HEK293 (cell line): ENCODE results near the gene MAN1C1.

Experiments used
- GLI2 ChIP-seq: fragments of 450-650 bp; formaldehyde crosslinking; IDR thresholded peaks from 2 replicates; pipeline ENCODE4; 2017; ENCODE audit warnings: missing biosample characterization, missing genetic modification characterization, low read depth, borderline replicate concordance
- GLI4 ChIP-seq: fragments of 450-650 bp; formaldehyde crosslinking; IDR thresholded peaks from 2 replicates; pipeline ENCODE4 v1.5.1; 2016; ENCODE audit warnings: missing biosample characterization, missing genetic modification characterization
- HOXD13 ChIP-seq: sonication (generic); formaldehyde crosslinking; IDR thresholded peaks from 2 replicates; pipeline ENCODE4 v1.8.0; 2022; ENCODE audit warnings: missing genetic modification reagents, borderline replicate concordance
- KLF9 ChIP-seq: fragments of 450-650 bp; formaldehyde crosslinking; IDR thresholded peaks from 2 replicates; pipeline ENCODE4 v1.5.1; 2016; ENCODE audit warnings: missing biosample characterization, missing genetic modification characterization, low read depth
- SP7 ChIP-seq: fragments of 450-650 bp; formaldehyde crosslinking; IDR thresholded peaks from 2 replicates; pipeline ENCODE4 v1.5.1; 2016; ENCODE audit warnings: missing biosample characterization, missing genetic modification characterization
- ZNF121 ChIP-seq: fragments of 450-650 bp; formaldehyde crosslinking; IDR thresholded peaks from 2 replicates; pipeline ENCODE4 v1.5.1; 2016; ENCODE audit warnings: missing biosample characterization, missing genetic modification characterization
- ZNF132 ChIP-seq: fragments of 450-650 bp; formaldehyde crosslinking; IDR thresholded peaks from 2 replicates; pipeline ENCODE4 v1.5.1; 2017; ENCODE audit warnings: missing biosample characterization, missing genetic modification characterization, borderline replicate concordance
- ZNF274 ChIP-seq, 2 experiments: fragments of 200-500 bp in 1 of 2; fragments of 450-650 bp in 1 of 2; sonication (Bioruptor generic) in 1 of 2; formaldehyde crosslinking in 1 of 2; IDR thresholded peaks; 2 replicates each; pipeline versions ENCODE4 v1.5.1 to v1.6.1; 2014 to 2016; ENCODE audit warnings: borderline replicate concordance in 1 of 2, inconsistent platforms in 1 of 2, low read length in 1 of 2, missing biosample characterization in 1 of 2, missing genetic modification characterization in 1 of 2
- ZNF335 ChIP-seq: fragments of 450-650 bp; formaldehyde crosslinking; conservative IDR thresholded peaks from 2 replicates; pipeline ENCODE4 v1.5.1; 2016; ENCODE audit warnings: missing biosample characterization, missing genetic modification characterization
- ZNF350 ChIP-seq: fragments of 450-650 bp; formaldehyde crosslinking; IDR thresholded peaks from 2 replicates; pipeline ENCODE4 v1.5.0; 2017; ENCODE audit warnings: missing biosample characterization, mild to moderate bottlenecking, missing genetic modification characterization
- ZNF366 ChIP-seq: fragments of 450-650 bp; formaldehyde crosslinking; conservative IDR thresholded peaks from 2 replicates; pipeline ENCODE4 v1.5.1; 2016; ENCODE audit warnings: missing biosample characterization, missing genetic modification characterization
- ZNF473 ChIP-seq: fragments of 450-650 bp; formaldehyde crosslinking; IDR thresholded peaks from 2 replicates; pipeline ENCODE4 v1.5.1; 2017; ENCODE audit warnings: missing biosample characterization, missing genetic modification characterization
- ZNF521 ChIP-seq: fragments of 450-650 bp; formaldehyde crosslinking; IDR thresholded peaks from 2 replicates; pipeline ENCODE4 v1.5.1; 2017; ENCODE audit warnings: missing biosample characterization, mild to moderate bottlenecking, missing genetic modification characterization
- ZNF600 ChIP-seq: fragments of 450-650 bp; formaldehyde crosslinking; IDR thresholded peaks from 2 replicates; pipeline ENCODE4 v1.5.1; 2016; ENCODE audit warnings: missing biosample characterization, missing genetic modification characterization
- ZNF658 ChIP-seq: fragments of 450-650 bp; formaldehyde crosslinking; IDR thresholded peaks from 2 replicates; pipeline ENCODE4; 2016; ENCODE audit warnings: missing biosample characterization, missing genetic modification characterization
- ZNF670 ChIP-seq: fragments of 450-650 bp; formaldehyde crosslinking; IDR thresholded peaks from 2 replicates; pipeline ENCODE4 v1.5.1; 2016; ENCODE audit warnings: missing biosample characterization, missing genetic modification characterization, low read depth
- ZNF768 ChIP-seq: fragments of 450-650 bp; formaldehyde crosslinking; IDR thresholded peaks from 2 replicates; pipeline ENCODE4 v1.5.1; 2018; ENCODE audit warnings: missing biosample characterization, mild to moderate bottlenecking, missing genetic modification characterization
- ZSCAN16 ChIP-seq: fragments of 450-650 bp; formaldehyde crosslinking; IDR thresholded peaks from 2 replicates; pipeline ENCODE4 v1.5.1; 2016; ENCODE audit warnings: missing biosample characterization, missing genetic modification characterization
- ZXDB ChIP-seq: fragments of 450-650 bp; formaldehyde crosslinking; IDR thresholded peaks from 2 replicates; pipeline ENCODE4 v1.5.1; 2016; ENCODE audit warnings: missing biosample characterization, missing genetic modification characterization
- TF ChIP-seq, protein P1 (sequence below): fragments of 450-650 bp; formaldehyde crosslinking; optimal IDR thresholded peaks from 2 replicates; pipeline ENCODE3; 2016; ENCODE audit warnings: missing biosample characterization, mild to moderate bottlenecking, missing genetic modification characterization
- TF ChIP-seq, protein P2 (sequence below): fragments of 450-650 bp; formaldehyde crosslinking; IDR thresholded peaks from 2 replicates; pipeline ENCODE4 v1.5.1; 2016; ENCODE audit warnings: missing biosample characterization, missing genetic modification characterization
- TF ChIP-seq, protein P3 (sequence below): fragments of 450-650 bp; formaldehyde crosslinking; IDR thresholded peaks from 2 replicates; pipeline ENCODE4 v1.5.1; 2016; ENCODE audit warnings: missing biosample characterization, missing genetic modification characterization
- TF ChIP-seq, protein P4 (sequence below): fragments of 450-650 bp; formaldehyde crosslinking; IDR thresholded peaks from 2 replicates; pipeline ENCODE4 v1.5.1; 2017; ENCODE audit warnings: missing biosample characterization, missing genetic modification characterization
- TF ChIP-seq, protein P5 (sequence below): fragments of 450-650 bp; formaldehyde crosslinking; IDR thresholded peaks from 2 replicates; pipeline ENCODE4 v1.5.1; 2017; ENCODE audit warnings: missing biosample characterization, missing genetic modification characterization
- TF ChIP-seq, protein P6 (sequence below): fragments of 450-650 bp; formaldehyde crosslinking; IDR thresholded peaks from 2 replicates; pipeline ENCODE4 v1.5.1; 2016; ENCODE audit warnings: missing biosample characterization, missing genetic modification characterization
- TF ChIP-seq, protein P7 (sequence below): fragments of 450-650 bp; IDR thresholded peaks from 2 replicates; pipeline ENCODE4 v1.5.1; 2018; ENCODE audit warnings: missing biosample characterization, missing genetic modification characterization

MAN1C1 gene

DNA sequence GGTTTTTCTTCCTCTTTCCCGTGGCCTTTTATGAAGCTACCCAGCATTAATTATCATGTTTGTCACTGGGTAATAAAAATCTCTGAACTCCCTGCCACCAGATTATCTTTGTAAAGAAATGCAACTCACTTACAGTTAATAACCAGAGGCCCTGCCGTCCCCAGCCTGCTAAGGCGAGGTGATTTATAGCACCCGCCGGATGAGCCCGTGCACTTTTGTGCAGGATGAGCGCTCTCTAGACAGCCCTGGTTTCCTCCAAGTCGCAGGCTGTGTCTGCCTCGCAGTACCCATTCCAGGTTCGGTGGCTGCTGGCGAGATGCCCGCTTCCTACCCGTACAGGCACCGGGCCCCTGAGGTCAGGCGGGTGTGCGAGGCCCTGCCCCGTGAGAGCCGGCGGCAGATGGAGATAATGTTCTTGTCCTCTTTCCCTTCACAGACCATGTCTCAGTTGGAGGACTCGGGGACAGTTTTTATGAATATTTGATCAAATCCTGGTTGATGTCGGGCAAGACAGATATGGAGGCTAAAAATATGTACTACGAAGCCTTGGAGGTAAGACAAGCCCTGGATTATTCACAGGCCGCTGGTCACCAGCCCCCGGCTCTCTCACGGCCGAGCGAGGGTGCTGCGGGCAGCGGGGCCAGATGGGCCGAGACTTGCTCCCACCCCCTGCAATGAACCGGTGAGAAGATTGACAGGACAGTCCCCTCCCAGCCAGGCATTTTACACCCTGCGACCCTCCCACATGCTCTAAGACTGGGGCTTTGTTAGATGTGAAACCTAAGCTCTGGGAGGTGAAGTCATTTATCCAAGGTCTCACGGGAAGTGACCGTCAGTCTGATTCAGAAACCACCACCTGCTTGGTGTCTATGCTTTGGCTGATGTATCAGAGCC is 154.9 kb downstream of the MAN1C1 start (continued):
- TF ChIP-seq ZNF768: no peak
- no peak for TF ChIP-seq ZNF521
- TF ChIP-seq, protein P1, sequence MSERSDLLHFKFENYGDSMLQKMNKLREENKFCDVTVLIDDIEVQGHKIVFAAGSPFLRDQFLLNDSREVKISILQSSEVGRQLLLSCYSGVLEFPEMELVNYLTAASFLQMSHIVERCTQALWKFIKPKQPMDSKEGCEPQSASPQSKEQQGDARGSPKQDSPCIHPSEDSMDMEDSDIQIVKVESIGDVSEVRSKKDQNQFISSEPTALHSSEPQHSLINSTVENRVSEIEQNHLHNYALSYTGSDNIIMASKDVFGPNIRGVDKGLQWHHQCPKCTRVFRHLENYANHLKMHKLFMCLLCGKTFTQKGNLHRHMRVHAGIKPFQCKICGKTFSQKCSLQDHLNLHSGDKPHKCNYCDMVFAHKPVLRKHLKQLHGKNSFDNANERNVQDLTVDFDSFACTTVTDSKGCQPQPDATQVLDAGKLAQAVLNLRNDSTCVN (tag by site-specific recombination): peak; percentile 22
- TF ChIP-seq, protein P2, sequence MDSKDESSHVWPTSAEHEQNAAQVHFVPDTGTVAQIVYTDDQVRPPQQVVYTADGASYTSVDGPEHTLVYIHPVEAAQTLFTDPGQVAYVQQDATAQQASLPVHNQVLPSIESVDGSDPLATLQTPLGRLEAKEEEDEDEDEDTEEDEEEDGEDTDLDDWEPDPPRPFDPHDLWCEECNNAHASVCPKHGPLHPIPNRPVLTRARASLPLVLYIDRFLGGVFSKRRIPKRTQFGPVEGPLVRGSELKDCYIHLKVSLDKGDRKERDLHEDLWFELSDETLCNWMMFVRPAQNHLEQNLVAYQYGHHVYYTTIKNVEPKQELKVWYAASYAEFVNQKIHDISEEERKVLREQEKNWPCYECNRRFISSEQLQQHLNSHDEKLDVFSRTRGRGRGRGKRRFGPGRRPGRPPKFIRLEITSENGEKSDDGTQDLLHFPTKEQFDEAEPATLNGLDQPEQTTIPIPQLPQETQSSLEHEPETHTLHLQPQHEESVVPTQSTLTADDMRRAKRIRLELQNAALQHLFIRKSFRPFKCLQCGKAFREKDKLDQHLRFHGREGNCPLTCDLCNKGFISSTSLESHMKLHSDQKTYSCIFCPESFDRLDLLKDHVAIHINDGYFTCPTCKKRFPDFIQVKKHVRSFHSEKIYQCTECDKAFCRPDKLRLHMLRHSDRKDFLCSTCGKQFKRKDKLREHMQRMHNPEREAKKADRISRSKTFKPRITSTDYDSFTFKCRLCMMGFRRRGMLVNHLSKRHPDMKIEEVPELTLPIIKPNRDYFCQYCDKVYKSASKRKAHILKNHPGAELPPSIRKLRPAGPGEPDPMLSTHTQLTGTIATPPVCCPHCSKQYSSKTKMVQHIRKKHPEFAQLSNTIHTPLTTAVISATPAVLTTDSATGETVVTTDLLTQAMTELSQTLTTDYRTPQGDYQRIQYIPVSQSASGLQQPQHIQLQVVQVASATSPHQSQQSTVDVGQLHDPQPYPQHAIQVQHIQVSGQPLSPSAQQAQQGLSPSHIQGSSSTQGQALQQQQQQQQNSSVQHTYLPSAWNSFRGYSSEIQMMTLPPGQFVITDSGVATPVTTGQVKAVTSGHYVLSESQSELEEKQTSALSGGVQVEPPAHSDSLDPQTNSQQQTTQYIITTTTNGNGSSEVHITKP (tag by site-specific recombination): no peak; the same call in none of the 2 replicates
- TF ChIP-seq ZXDB (tag by site-specific recombination): peak; percentile 92
- no peak for TF ChIP-seq ZNF274 (IDR thresholded peaks at IDR 0.05; ENCODE audit: low read length)
- no peak for TF ChIP-seq ZNF274 (tag by site-specific recombination; IDR thresholded peaks at IDR 0.05; ENCODE audit: borderline replicate concordance)
- TF ChIP-seq ZNF600 (tag by site-specific recombination): peak; percentile 62; the same call in 1 of the 2 replicates
- no peak for TF ChIP-seq HOXD13 (CRISPR knock-in tag)
- TF ChIP-seq, protein P3, sequence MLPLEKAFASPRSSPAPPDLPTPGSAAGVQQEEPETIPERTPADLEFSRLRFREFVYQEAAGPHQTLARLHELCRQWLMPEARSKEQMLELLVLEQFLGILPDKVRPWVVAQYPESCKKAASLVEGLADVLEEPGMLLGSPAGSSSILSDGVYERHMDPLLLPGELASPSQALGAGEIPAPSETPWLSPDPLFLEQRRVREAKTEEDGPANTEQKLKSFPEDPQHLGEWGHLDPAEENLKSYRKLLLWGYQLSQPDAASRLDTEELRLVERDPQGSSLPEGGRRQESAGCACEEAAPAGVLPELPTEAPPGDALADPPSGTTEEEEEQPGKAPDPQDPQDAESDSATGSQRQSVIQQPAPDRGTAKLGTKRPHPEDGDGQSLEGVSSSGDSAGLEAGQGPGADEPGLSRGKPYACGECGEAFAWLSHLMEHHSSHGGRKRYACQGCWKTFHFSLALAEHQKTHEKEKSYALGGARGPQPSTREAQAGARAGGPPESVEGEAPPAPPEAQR (tag by site-specific recombination): no peak
- TF ChIP-seq KLF9 (tag by site-specific recombination): no peak
- TF ChIP-seq, protein P4, sequence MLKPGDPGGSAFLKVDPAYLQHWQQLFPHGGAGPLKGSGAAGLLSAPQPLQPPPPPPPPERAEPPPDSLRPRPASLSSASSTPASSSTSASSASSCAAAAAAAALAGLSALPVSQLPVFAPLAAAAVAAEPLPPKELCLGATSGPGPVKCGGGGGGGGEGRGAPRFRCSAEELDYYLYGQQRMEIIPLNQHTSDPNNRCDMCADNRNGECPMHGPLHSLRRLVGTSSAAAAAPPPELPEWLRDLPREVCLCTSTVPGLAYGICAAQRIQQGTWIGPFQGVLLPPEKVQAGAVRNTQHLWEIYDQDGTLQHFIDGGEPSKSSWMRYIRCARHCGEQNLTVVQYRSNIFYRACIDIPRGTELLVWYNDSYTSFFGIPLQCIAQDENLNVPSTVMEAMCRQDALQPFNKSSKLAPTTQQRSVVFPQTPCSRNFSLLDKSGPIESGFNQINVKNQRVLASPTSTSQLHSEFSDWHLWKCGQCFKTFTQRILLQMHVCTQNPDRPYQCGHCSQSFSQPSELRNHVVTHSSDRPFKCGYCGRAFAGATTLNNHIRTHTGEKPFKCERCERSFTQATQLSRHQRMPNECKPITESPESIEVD (tag by site-specific recombination): peak; percentile 99
- TF ChIP-seq ZNF473: no peak
- TF ChIP-seq ZNF658 (tag by site-specific recombination): no peak
- TF ChIP-seq GLI2 (tag by site-specific recombination): no peak; the same call in 1 of the 2 replicates
- TF ChIP-seq SP7: peak; percentile 99
- TF ChIP-seq ZNF121 (tag by site-specific recombination): no peak
- TF ChIP-seq ZNF350 (tag by site-specific recombination): no peak
- TF ChIP-seq, protein P5, sequence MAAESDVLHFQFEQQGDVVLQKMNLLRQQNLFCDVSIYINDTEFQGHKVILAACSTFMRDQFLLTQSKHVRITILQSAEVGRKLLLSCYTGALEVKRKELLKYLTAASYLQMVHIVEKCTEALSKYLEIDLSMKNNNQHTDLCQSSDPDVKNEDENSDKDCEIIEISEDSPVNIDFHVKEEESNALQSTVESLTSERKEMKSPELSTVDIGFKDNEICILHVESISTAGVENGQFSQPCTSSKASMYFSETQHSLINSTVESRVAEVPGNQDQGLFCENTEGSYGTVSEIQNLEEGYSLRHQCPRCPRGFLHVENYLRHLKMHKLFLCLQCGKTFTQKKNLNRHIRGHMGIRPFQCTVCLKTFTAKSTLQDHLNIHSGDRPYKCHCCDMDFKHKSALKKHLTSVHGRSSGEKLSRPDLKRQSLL: no peak
- no peak for TF ChIP-seq ZSCAN16 (tag by site-specific recombination)
- TF ChIP-seq ZNF670 (tag by site-specific recombination): no peak
- peak; percentile 62 for TF ChIP-seq ZNF335
- TF ChIP-seq ZNF132 (tag by site-specific recombination): no peak
- TF ChIP-seq, protein P6, sequence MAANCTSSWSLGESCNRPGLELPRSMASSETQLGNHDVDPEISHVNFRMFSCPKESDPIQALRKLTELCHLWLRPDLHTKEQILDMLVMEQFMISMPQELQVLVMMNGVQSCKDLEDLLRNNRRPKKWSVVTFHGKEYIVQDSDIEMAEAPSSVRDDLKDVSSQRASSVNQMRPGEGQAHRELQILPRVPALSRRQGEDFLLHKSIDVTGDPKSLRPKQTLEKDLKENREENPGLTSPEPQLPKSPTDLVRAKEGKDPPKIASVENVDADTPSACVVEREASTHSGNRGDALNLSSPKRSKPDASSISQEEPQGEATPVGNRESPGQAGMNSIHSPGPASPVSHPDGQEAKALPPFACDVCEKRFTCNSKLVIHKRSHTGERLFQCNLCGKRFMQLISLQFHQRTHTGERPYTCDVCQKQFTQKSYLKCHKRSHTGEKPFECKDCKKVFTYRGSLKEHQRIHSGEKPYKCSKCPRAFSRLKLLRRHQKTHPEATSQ (tag by site-specific recombination): no peak
- no peak for TF ChIP-seq GLI4 (tag by site-specific recombination)
- peak; percentile 78 for TF ChIP-seq ZNF366 (tag by site-specific recombination)
- TF ChIP-seq, protein P7, sequence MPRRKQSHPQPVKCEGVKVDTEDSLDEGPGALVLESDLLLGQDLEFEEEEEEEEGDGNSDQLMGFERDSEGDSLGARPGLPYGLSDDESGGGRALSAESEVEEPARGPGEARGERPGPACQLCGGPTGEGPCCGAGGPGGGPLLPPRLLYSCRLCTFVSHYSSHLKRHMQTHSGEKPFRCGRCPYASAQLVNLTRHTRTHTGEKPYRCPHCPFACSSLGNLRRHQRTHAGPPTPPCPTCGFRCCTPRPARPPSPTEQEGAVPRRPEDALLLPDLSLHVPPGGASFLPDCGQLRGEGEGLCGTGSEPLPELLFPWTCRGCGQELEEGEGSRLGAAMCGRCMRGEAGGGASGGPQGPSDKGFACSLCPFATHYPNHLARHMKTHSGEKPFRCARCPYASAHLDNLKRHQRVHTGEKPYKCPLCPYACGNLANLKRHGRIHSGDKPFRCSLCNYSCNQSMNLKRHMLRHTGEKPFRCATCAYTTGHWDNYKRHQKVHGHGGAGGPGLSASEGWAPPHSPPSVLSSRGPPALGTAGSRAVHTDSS (tag by site-specific recombination): no peak
